Gastrocnemius medialis (tissue), 4 donors: ENCODE data around the gene MACROD2.

Experiments
- POLR2A ChIP-seq, 2 donors: fragments of 450-650 bp; IDR thresholded peaks; one replicate each; pipeline ENCODE4 v1.6.1; 2017; ENCODE audit warnings: antibody characterized with exemption in 2 of 2, mild to moderate bottlenecking in 2 of 2, moderate library complexity in 2 of 2
- TF ChIP-seq, protein P1 (sequence below), 5 experiments: fragments of 450-650 bp in 3 of 5; fragments of 200-600 bp in 2 of 5; sonication (generic) in 2 of 5; IDR thresholded peaks in 4 of 5; conservative IDR thresholded peaks in 1 of 5; 1 replicate in 4 of 5; 2 replicates in 1 of 5; pipeline ENCODE4 v1.5.1; 2016 to 2019; ENCODE audit warnings: antibody characterized with exemption in 5 of 5, mild to moderate bottlenecking in 3 of 5, moderate library complexity in 3 of 5

DNA sequence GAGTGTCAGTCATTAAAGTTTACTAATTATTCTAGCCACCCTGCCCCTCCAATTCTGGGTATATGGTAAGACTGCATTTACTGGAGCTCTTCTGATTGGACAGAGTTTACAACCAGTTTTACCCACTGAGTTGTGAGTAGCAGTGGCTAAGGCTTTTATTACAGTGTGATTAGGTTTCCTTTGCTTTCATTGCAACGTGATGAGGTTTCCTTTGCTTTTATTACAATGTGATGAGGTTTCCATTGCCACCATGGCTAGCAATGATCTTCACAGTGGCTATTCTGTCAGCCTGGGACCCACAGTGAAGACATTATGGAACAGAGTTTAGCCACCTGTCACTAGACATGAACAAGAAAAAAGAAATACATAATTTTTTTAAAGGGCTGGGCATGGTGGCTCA is 1052.3 kb downstream of the MACROD2 start:
- TF ChIP-seq, protein P1, sequence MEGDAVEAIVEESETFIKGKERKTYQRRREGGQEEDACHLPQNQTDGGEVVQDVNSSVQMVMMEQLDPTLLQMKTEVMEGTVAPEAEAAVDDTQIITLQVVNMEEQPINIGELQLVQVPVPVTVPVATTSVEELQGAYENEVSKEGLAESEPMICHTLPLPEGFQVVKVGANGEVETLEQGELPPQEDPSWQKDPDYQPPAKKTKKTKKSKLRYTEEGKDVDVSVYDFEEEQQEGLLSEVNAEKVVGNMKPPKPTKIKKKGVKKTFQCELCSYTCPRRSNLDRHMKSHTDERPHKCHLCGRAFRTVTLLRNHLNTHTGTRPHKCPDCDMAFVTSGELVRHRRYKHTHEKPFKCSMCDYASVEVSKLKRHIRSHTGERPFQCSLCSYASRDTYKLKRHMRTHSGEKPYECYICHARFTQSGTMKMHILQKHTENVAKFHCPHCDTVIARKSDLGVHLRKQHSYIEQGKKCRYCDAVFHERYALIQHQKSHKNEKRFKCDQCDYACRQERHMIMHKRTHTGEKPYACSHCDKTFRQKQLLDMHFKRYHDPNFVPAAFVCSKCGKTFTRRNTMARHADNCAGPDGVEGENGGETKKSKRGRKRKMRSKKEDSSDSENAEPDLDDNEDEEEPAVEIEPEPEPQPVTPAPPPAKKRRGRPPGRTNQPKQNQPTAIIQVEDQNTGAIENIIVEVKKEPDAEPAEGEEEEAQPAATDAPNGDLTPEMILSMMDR (IDR thresholded peaks at IDR 0.05 in 4 of 5, conservative IDR thresholded peaks at IDR 0.05 in 1 of 5): no peak
- no peak for TF ChIP-seq POLR2A (IDR thresholded peaks at IDR 0.05)
